PC-9 (cell line): ENCODE results near the gene KRTAP4-7. TPM values are rescaled to one million over a fixed set of nuclear protein-coding genes. Genes with fewer than 3 reads are reported as not detected.
A peak's percentile ranks its signal among the peaks of the same experiment; 100 is the strongest.
"Not testable (repeated sequence)": the region's sequence is repeated elsewhere in the genome, so short reads cannot be mapped to it uniquely, and the experiment has no call there.

ENCODE experiments used
- BruUV-seq: library from RNA; stranded (reverse); fragments of 400-500 nt; replicated peaks from 2 replicates; lab custom pipeline; 2021; lab: Mats Ljungman, UMichigan
- CTCF ChIA-PET: fragments of 300-600 bp; sonication (Branson Sonifier 250); formaldehyde crosslinking; loops from one replicate; lab custom pipeline; 2022; ENCODE audit warnings: antibody characterized with exemption; lab: Charles Lee
- POLR2A ChIA-PET: fragments of 300-600 bp; sonication (Branson Sonifier 250); formaldehyde crosslinking; loops from one replicate; lab custom pipeline; 2022; ENCODE audit warnings: antibody characterized with exemption; ENCODE audit not compliant: unreplicated experiment; lab: Charles Lee
- DNase-seq, 2 experiments: peaks; one replicate each; pipeline versions ENCODE4 v3.0.0 to v3.0.0-alpha.2; 2015 to 2022; ENCODE audit warnings: mixed read lengths in 1 of 2
- H2AFZ ChIP-seq: fragments of 200-600 bp; sonication (generic); 2 replicates; pipeline ENCODE4 v1.8.1; 2017; ENCODE audit warnings: antibody characterized with exemption
- H3F3A ChIP-seq: fragments of 200-600 bp; sonication (generic); 2 replicates; pipeline ENCODE4 v1.8.1; 2017; ENCODE audit warnings: antibody characterized with exemption, mild to moderate bottlenecking, low read depth; ENCODE audit not compliant: insufficient read depth
- H3K27ac ChIP-seq: fragments of 200-600 bp; sonication (generic); 2 replicates; pipeline ENCODE4 v1.6.1; 2016; ENCODE audit warnings: mixed run types
- H3K27me3 ChIP-seq: fragments of 200-600 bp; sonication (generic); 2 replicates; pipeline ENCODE4 v1.6.1; 2016; ENCODE audit warnings: low read depth, mixed run types; ENCODE audit not compliant: insufficient read depth
- H3K36me3 ChIP-seq: fragments of 200-600 bp; sonication (generic); 2 replicates; pipeline ENCODE4 v1.6.1; 2016; ENCODE audit warnings: low read depth, mixed run types
- H3K4me1 ChIP-seq: fragments of 200-600 bp; sonication (generic); replicated peaks from 2 replicates; pipeline ENCODE4 v1.6.1; 2016; ENCODE audit warnings: mixed run types; ENCODE audit not compliant: insufficient read depth
- H3K4me2 ChIP-seq: fragments of 200-600 bp; sonication (generic); 2 replicates; pipeline ENCODE4 v1.6.1; 2017; ENCODE audit warnings: mixed run types
- H3K4me3 ChIP-seq: fragments of 200-600 bp; sonication (generic); 2 replicates; pipeline ENCODE4 v1.6.1; 2016; ENCODE audit warnings: mixed run types
- H3K79me2 ChIP-seq: fragments of 200-600 bp; sonication (generic); 2 replicates; pipeline ENCODE4 v1.6.1; 2017; ENCODE audit warnings: low read depth, mixed run types
- H3K9me2 ChIP-seq: fragments of 200-600 bp; sonication (generic); 2 replicates; pipeline ENCODE4 v1.8.1; 2017; ENCODE audit warnings: mild to moderate bottlenecking; ENCODE audit not compliant: insufficient read depth
- H3K9me3 ChIP-seq: fragments of 200-600 bp; sonication (generic); 2 replicates; pipeline ENCODE4 v1.8.1; 2016; ENCODE audit warnings: low read depth; ENCODE audit not compliant: insufficient read depth
- H4K20me1 ChIP-seq: fragments of 200-600 bp; sonication (generic); 2 replicates; pipeline ENCODE4 v1.8.1; 2017; ENCODE audit not compliant: insufficient read depth
- CTCF ChIP-seq: fragments of 200-600 bp; sonication (generic); conservative IDR thresholded peaks from 2 replicates; pipeline ENCODE4 v1.6.1; 2017; ENCODE audit warnings: mixed run types, antibody characterized with exemption, mild to moderate bottlenecking, moderate library complexity
- EZH2 ChIP-seq: fragments of 200-600 bp; sonication (generic); IDR thresholded peaks from 2 replicates; pipeline ENCODE4 v1.8.0; 2017; ENCODE audit warnings: antibody characterized with exemption, low read depth
- intact Hi-C: fragments of 100-400 bp; cut with micrococcal nuclease; formaldehyde crosslinking; loops from one replicate; pipeline ENCODE4 v1.10.0; 2022; ENCODE audit not compliant: unreplicated experiment
- total RNA-seq: library from RNA; stranded (reverse); gene quantifications from 2 replicates; pipeline ENCODE4 v1.2.3, GENCODE V29; 2021

Gene KRTAP4-7
- total RNA-seq, 1 experiment from 2014 or later, result not detected

DNA sequence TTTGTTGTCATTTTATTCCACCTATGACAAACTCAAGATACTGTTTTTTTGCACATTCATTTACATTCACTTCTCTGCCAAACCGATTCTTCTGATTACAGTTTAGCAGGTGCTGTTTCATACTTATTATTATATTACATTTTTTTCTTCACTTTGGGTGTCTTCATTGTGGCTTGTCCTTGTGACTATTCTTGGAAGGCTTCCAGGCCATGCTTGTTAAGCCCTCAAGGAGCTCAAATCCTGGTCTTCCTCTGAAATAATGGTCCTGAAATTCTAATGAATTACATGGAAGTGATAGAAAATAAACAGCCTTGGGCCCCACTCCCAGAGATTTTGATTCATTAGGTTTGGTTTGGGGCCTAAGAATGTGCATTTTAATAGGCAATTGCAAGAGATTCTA, 19.6 kb upstream of the KRTAP4-7 start:
- H3K27me3 ChIP-seq, result no peaks in the 10 kb centered on the region
- no peak overlapping the region for H3K27ac ChIP-seq
- no peak overlapping the region for H3K4me2 ChIP-seq
- H3K4me1 ChIP-seq, result peaks cover 46% of the 10 kb centered on the region
- H2AFZ ChIP-seq, result no peak overlapping the region
- no peak for DNase-seq
- TF ChIP-seq CTCF (no peak), EZH2 (no peak)
- no peaks in the 10 kb centered on the region for H4K20me1 ChIP-seq
- no peaks in the 10 kb centered on the region for H3K9me3 ChIP-seq
- H3K79me2 ChIP-seq, result no peaks in the 10 kb centered on the region
- no TSS peak for BruUV-seq
- H3K36me3 ChIP-seq, result no peaks in the 10 kb centered on the region
- CTCF ChIA-PET, result interaction anchor here (0.7 kb wide), 1 partner anchor 43 kb away, joined by 3 read pairs; no protein-coding TSS in a partner anchor
- POLR2A ChIA-PET, result no interaction called here
- H3K9me2 ChIP-seq, result no peaks in the 10 kb centered on the region
- no peak overlapping the region for H3K4me3 ChIP-seq
- intact Hi-C loops, result loop anchor here (5.0 to 10.0 kb wide), 2 partner anchors 258 to 480 kb away; no protein-coding TSS in a partner anchor
- H3F3A ChIP-seq, result peaks cover 19% of the 10 kb centered on the region

DNA sequence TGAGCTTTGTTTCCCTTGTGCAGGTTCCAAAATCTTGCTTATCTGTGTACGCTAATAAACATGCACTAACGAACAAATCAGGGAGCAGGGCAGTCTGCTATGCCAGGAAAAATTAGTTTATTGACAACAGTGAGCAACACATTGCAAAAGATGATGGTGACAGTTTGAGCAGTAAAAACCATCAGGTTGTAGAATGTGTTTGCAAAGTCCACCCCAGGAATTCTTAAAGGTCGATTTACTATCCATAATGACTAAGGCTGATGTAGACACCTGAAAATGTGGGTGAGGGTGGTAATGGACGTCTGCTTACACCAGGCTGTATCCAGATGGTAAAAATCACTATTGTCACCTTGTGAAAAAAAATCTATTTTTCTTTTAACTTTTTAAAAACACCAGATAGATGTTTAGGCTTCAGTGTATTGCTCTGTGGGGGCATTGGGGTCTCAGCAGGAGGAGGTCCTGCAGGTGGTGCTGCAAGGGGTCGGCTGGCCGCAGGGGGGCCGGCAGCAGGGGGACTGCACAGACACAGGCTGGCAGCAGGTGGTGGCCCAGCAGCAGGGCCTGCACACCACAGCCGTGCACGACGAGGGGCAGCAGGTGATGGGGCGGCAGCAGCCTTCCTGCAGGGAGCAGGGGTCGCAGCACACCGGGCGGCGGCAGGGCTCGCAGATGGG, 18.8 kb upstream of the KRTAP4-7 start:
- H3K79me2 ChIP-seq, H3K36me3 ChIP-seq, CTCF ChIA-PET, H3K27me3 ChIP-seq, H3K9me3 ChIP-seq, H3K4me2 ChIP-seq, H4K20me1 ChIP-seq, H3K9me2 ChIP-seq, H3K27ac ChIP-seq, BruUV-seq, H3K4me3 ChIP-seq, H2AFZ ChIP-seq: not testable (repeated sequence)
- Histone ChIP-seq H3K4me1 (peaks cover 40% of the 10 kb centered on the region), H3F3A (peaks cover 13% of the 10 kb centered on the region)
- DNase-seq, result peak in 1 of 2 experiments; percentile 34
- POLR2A ChIA-PET, result interaction anchor here (0.6 kb wide), 1 partner anchor 500 kb away, joined by 3 read pairs; no protein-coding TSS in a partner anchor
- intact Hi-C loops, result loop anchor here (10.0 kb wide), 1 partner anchor 480 kb away; no protein-coding TSS in a partner anchor

DNA sequence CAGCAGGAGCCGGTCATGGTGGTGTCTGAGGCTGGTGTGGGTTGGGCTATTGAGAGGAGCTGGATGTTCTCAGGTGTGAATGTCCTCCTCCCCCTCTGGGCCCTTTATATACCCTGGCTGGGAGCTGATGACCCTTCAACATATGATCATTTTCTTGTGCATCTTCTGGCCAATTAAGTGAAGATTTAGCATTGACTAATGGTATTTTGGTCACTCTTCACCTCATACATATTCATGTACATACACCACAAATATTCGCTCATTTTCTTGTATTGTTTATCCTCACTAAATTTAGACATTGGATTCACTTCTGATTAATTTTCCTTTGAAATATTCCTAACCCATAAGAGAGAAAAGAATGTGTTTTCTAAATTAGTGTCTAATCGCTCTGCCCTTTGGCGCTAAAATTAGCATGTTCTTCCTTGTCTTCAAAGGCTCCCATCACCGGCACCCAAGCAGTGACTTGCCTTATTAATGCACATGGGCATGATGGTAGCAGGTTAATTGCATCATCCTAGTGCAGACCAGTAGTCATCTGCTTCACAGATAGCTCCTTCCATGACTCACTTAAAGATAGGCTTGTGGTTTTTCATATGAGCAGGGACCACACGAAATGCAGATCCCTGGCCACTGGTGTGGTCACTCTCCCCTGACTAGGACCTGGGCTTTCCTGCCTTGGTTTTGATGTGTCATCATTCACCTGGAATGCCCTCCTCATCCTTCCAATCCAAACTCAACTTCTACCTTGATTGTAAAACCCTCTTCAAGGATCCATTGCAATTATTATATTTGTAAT, 17.9 kb upstream of the KRTAP4-7 start, which contains the start of gene KRTAP2-4:
Gene KRTAP2-4 (minus strand): TSS at position 51 of the 796 bp plus-strand sequence. CDS start 34 bp downstream, at position 17.
- H3K27ac ChIP-seq, result peak within 1 kb of the TSS; percentile 42
- TF ChIP-seq CTCF (no peak), EZH2 (no peak)
- no TSS peak for BruUV-seq

More for the DNA sequence above, 17.9 kb upstream of the KRTAP4-7 start, which contains the start of gene KRTAP2-4:
- intact Hi-C loops, result loop anchor here (10.0 kb wide), 1 partner anchor 479 kb away; no protein-coding TSS in a partner anchor
- Histone ChIP-seq H2AFZ (no peak within 1 kb of the TSS), H3K27me3 (no peaks in the 10 kb centered on the region), H3K9me3 (no peaks in the 10 kb centered on the region), H3K4me1 (peaks cover 32% of the 10 kb centered on the region), H3F3A (peaks cover 5% of the 10 kb centered on the region), H3K4me3 (no peak within 1 kb of the TSS), H3K36me3 (no peaks in the 10 kb centered on the region), H3K9me2 (no peaks in the 10 kb centered on the region), H3K79me2 (no peaks in the 10 kb centered on the region), H4K20me1 (no peaks in the 10 kb centered on the region), H3K4me2 (peak within 1 kb of the TSS; percentile 4; the same call in 1 of the 2 replicates)
- CTCF ChIA-PET, result no interaction called here
- POLR2A ChIA-PET, result no interaction called here
- DNase-seq, result peak in 1 of 2 experiments; percentile 63
